Ovary (tissue), 9 donors: Measurements from ENCODE around the gene PAQR8. TPM values are rescaled to one million over a fixed set of nuclear protein-coding genes. Genes with fewer than 3 reads are reported as not detected.

Experiments
- DNase-seq, 5 donors: peaks; one replicate each; pipeline ENCODE4 v3.0.0-alpha.2; 2019 to 2020
- H3K27ac ChIP-seq, 2 donors: fragments of 200-600 bp; one replicate each; pipeline versions ENCODE4 v1.5.1 to v1.8.0; 2019 to 2022
- H3K27me3 ChIP-seq: fragments of 200-600 bp; one replicate; pipeline ENCODE4 v1.8.0; 2022
- H3K36me3 ChIP-seq: fragments of 200-600 bp; sonication (generic); one replicate; pipeline ENCODE4 v1.5.1; 2019
- H3K4me1 ChIP-seq: one replicate; pipeline ENCODE4 v1.8.1; 2013; ENCODE audit warnings: mild to moderate bottlenecking, moderate library complexity; ENCODE audit not compliant: insufficient read depth
- H3K4me3 ChIP-seq: fragments of 200-600 bp; sonication (generic); one replicate; pipeline ENCODE4 v1.5.1; 2017
- H3K9me3 ChIP-seq, 2 donors: fragments of 200-600 bp in 1 of 2; sonication (generic) in 1 of 2; one replicate each; pipeline versions ENCODE4 v1.5.1 to v1.8.1; 2013 to 2019; ENCODE audit warnings: mild to moderate bottlenecking in 1 of 2, moderate library complexity in 1 of 2
- EP300 ChIP-seq: sonication (generic); formaldehyde crosslinking; IDR thresholded peaks from one replicate; pipeline ENCODE4 v1.6.1; 2017; ENCODE audit warnings: antibody characterized with exemption
- POLR2A ChIP-seq: fragments of 450-650 bp; IDR thresholded peaks from one replicate; pipeline ENCODE4 v1.6.1; 2017; ENCODE audit warnings: antibody characterized with exemption, mild to moderate bottlenecking, moderate library complexity
- WGBS, 3 donors: extraction: QIAGEN DNeasy Blood & Tissue Kit in 1 of 3; methylation state at CpG; one replicate each; pipeline versions ENCODE4 v1.1.5 to v1.1.7; 2013 to 2017; 5-methylcytosine and 5-hydroxymethylcytosine counted together
- intact Hi-C, 4 donors: fragments of 100-400 bp; cut with DNase I; formaldehyde crosslinking; loops; one replicate each; pipeline versions ENCODE4 v1.11.0 to v1.15.1; 2022 to 2023
- polyA plus RNA-seq, 2 donors: library from polyadenylated mRNA; stranded (reverse); fragments of 200-250 nt in 1 of 2; fragments of 350-450 nt in 1 of 2; fragmentation: Illumina TruSeq in 1 of 2; extraction: RNeasy Lipid Tissue Mini Kit (QIAGEN cat#74804) in 1 of 2; gene quantifications; one replicate each; pipeline ENCODE4 v1.2.3, GENCODE V29; 2013 to 2014
- total RNA-seq, 7 donors: library from RNA; depleted of rRNA in 2 of 7; stranded (reverse); fragments of >200 nt in 2 of 7; fragmentation: NEBNext Ultra II Directional in 3 of 7; extraction: Animal tissue kit (Norgen Biotek cat#: 25700) in 3 of 7; gene quantifications; one replicate each; pipeline versions ENCODE4 v1.1.0 to v1.2.4, GENCODE V29; 2016 to 2023
- TF ChIP-seq, protein P1 (sequence below), 3 donors: fragments of 450-650 bp in 2 of 3; fragments of 200-600 bp in 1 of 3; IDR thresholded peaks; one replicate each; pipeline versions ENCODE4 v1.5.1 to v1.8.0; 2016 to 2022; ENCODE audit warnings: antibody characterized with exemption in 3 of 3, mild to moderate bottlenecking in 1 of 3
- donor health status: DM: no; HTN: no; CAD: no; lungs with moderate emphysema.
- donor health status: DM: no; HTN: no; CAD: no.
- donor health status: Bipolar disorder and iron deficiency.
- donor health status: DM: yes; HTN: yes; CAD: no.
- donor health status: DM: no; HTN: no; CAD: no.
- donor health status: DM: yes; HTN: yes; CAD: no.

PAQR8 gene
- total and polyA plus RNA-seq, 9 donors: 13.2 to 33.6 (median 24.0) TPM

- DNase-seq: no peak
- TF ChIP-seq EP300: no peak
- TF ChIP-seq, protein P1, sequence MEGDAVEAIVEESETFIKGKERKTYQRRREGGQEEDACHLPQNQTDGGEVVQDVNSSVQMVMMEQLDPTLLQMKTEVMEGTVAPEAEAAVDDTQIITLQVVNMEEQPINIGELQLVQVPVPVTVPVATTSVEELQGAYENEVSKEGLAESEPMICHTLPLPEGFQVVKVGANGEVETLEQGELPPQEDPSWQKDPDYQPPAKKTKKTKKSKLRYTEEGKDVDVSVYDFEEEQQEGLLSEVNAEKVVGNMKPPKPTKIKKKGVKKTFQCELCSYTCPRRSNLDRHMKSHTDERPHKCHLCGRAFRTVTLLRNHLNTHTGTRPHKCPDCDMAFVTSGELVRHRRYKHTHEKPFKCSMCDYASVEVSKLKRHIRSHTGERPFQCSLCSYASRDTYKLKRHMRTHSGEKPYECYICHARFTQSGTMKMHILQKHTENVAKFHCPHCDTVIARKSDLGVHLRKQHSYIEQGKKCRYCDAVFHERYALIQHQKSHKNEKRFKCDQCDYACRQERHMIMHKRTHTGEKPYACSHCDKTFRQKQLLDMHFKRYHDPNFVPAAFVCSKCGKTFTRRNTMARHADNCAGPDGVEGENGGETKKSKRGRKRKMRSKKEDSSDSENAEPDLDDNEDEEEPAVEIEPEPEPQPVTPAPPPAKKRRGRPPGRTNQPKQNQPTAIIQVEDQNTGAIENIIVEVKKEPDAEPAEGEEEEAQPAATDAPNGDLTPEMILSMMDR (IDR thresholded peaks at IDR 0.05): no peak
- no peak for TF ChIP-seq POLR2A
- WGBS, 3 donors: 95% methylated on average over 5 of the region's 5 CpGs
- Histone ChIP-seq H3K9me3 (no peaks in the 10 kb centered on the region), H3K27me3 (no peaks in the 10 kb centered on the region), H3K4me1 (peaks cover 6% of the 10 kb centered on the region), H3K27ac (no peak overlapping the region), H3K4me3 (no peak overlapping the region), H3K36me3 (no peaks in the 10 kb centered on the region)
- intact Hi-C loops: no loop called here
These were observed 11.3 kb downstream of the PAQR8 start for GRCh38 chr6:52373151-52373690.

- TF ChIP-seq, protein P1 (IDR thresholded peaks at IDR 0.05): no peak
- no peak for TF ChIP-seq POLR2A
- TF ChIP-seq EP300: no peak
- no peaks in the 10 kb centered on the region for H3K36me3 ChIP-seq
- no peaks in the 10 kb centered on the region for H3K9me3 ChIP-seq
- H3K4me3 ChIP-seq: no peak overlapping the region
- intact Hi-C loops: no loop called here
- H3K27ac ChIP-seq: no peak overlapping the region
- H3K4me1 ChIP-seq: peaks cover 6% of the 10 kb centered on the region
- WGBS, 3 donors: 92 to 96% (median 94%) methylated on average over 4 of the region's 4 CpGs
- H3K27me3 ChIP-seq: no peaks in the 10 kb centered on the region
- DNase-seq: no peak
These were observed 12.3 kb downstream of the PAQR8 start for GRCh38 chr6:52374247-52374646.

- no peaks in the 10 kb centered on the region for H3K9me3 ChIP-seq
- no peak for DNase-seq
- 40 to 58% (median 45%) methylated on average over 2 of the region's 2 CpGs for WGBS, 3 donors
- no peak overlapping the region for H3K4me3 ChIP-seq
- H3K36me3 ChIP-seq: no peaks in the 10 kb centered on the region
- peak overlapping the region in 1 of 2 donors; percentile 49 for H3K27ac ChIP-seq
- TF ChIP-seq, protein P1 (IDR thresholded peaks at IDR 0.05): no peak
- peaks cover 5% of the 10 kb centered on the region for H3K4me1 ChIP-seq
- no peaks in the 10 kb centered on the region for H3K27me3 ChIP-seq
- intact Hi-C loops: no loop called here
These were observed 14.0 kb downstream of the PAQR8 start for GRCh38 chr6:52375780-52376556.

- no peaks in the 10 kb centered on the region for H3K9me3 ChIP-seq
- H3K4me3 ChIP-seq: no peak overlapping the region
- no peak for TF ChIP-seq POLR2A
- TF ChIP-seq, protein P1 (IDR thresholded peaks at IDR 0.05): no peak
- TF ChIP-seq EP300: no peak
- no peaks in the 10 kb centered on the region for H3K27me3 ChIP-seq
- DNase-seq: no peak
- intact Hi-C loops: no loop called here
- WGBS, 3 donors: 18 to 52% (median 29%) methylated on average over 3 of the region's 3 CpGs
- no peak overlapping the region for H3K27ac ChIP-seq
- H3K36me3 ChIP-seq: no peaks in the 10 kb centered on the region
- peaks cover 5% of the 10 kb centered on the region for H3K4me1 ChIP-seq
These were observed 14.8 kb downstream of the PAQR8 start for GRCh38 chr6:52376763-52377162.
